Measurements from ENCODE around the gene C9orf85. TPM values are rescaled to one million over a fixed set of nuclear protein-coding genes. Genes with fewer than 3 reads are reported as not detected.

Gene C9orf85
- polyA plus RNA-seq, 2 of the 4 experiments (the other 2 are of a cell fraction) = 15.9 to 24.6 TPM

DNA sequence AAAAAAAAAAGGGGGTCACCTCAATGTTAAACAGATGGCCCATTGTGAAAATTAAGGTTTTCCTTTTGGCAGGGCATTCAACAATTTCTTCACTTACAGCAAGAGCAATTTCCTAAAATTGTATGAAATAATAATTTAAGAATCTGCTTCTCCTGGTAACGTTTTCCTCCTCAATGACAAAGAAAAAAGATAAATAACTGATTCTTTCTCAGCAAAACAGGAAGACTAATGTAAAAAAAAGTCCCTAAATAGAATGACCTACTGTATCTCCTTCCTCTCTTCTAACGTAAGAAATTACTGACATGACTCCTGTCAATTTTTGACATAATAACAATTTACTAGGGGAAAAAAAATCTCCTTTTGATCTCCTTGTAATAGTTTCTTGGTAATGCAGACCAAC, 26.0 kb upstream of the C9orf85 start:
- WGBS (ENCODE audit: missing lambda C conversion rate) = 76% methylated on average over 2 of the region's 2 CpGs
- no peak overlapping the region for H3K4me2 ChIP-seq
- no peak for TF ChIP-seq HDAC2 (IDR thresholded peaks at IDR 0.05)
- no peak for TF ChIP-seq EHF (CRISPR knock-in tag; IDR thresholded peaks at IDR 0.05)
- TF ChIP-seq ESRRA (IDR thresholded peaks at IDR 0.05; ENCODE audit: borderline replicate concordance, low read length) = no peak
- TF ChIP-seq, protein P1, sequence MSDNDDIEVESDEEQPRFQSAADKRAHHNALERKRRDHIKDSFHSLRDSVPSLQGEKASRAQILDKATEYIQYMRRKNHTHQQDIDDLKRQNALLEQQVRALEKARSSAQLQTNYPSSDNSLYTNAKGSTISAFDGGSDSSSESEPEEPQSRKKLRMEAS (IDR thresholded peaks at IDR 0.05) = no peak
- no peak for TF ChIP-seq CHD4 (IDR thresholded peaks at IDR 0.05; ENCODE audit: borderline replicate concordance)
- TF ChIP-seq, protein P2, sequence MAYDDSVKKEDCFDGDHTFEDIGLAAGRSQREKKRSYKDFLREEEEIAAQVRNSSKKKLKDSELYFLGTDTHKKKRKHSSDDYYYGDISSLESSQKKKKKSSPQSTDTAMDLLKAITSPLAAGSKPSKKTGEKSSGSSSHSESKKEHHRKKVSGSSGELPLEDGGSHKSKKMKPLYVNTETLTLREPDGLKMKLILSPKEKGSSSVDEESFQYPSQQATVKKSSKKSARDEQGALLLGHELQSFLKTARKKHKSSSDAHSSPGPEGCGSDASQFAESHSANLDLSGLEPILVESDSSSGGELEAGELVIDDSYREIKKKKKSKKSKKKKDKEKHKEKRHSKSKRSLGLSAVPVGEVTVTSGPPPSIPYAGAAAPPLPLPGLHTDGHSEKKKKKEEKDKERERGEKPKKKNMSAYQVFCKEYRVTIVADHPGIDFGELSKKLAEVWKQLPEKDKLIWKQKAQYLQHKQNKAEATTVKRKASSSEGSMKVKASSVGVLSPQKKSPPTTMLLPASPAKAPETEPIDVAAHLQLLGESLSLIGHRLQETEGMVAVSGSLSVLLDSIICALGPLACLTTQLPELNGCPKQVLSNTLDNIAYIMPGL (CRISPR knock-in tag; IDR thresholded peaks at IDR 0.05; ENCODE audit: borderline replicate concordance) = no peak
- TF ChIP-seq RCOR1 (IDR thresholded peaks at IDR 0.05; ENCODE audit: low read depth, low read length) = no peak
- no peak for TF ChIP-seq HOXB5 (CRISPR knock-in tag; IDR thresholded peaks at IDR 0.05)
- TF ChIP-seq RNF2 (IDR thresholded peaks at IDR 0.05; ENCODE audit: borderline replicate concordance, low read depth) = no peak
- H3K4me1 ChIP-seq = no peaks in the 10 kb centered on the region
- no peak overlapping the region for H3K27ac ChIP-seq
- CTCF ChIA-PET = no interaction called here
- DNase-seq (ENCODE audit: low read depth in 1 of 2, low spot score in 1 of 2) = no peak
- no peak for FAIRE-seq
- no peak overlapping the region for H3K4me3 ChIP-seq
- no peak for ATAC-seq
- POLR2A ChIA-PET = no interaction called here
- H3K9me3 ChIP-seq = peaks cover 37% of the 10 kb centered on the region

DNA sequence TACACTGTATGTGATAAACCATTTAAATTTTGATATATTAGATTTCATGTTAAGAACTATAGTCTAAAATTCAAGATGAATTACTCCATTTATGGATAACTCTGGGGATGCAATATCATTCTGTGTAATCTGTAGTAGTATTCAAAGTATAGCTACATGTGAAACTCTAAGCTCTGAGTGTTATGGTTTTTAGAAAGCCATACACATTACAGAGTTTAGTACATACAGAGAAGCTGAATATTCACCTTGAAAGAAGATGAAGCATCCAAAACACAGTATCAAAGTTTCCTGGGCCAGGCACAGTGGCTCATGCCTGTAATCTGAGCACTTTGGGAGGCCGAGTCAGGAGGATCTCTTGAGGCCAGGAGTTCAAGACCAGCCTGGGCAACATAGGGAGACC, 25.4 kb upstream of the C9orf85 start:
- TF ChIP-seq FOSB (CRISPR knock-in tag; IDR thresholded peaks at IDR 0.05) = no peak
- no peak for TF ChIP-seq ZC3H11A (IDR thresholded peaks at IDR 0.05)
- no peak for TF ChIP-seq CBX8 (IDR thresholded peaks at IDR 0.05)
- TF ChIP-seq KDM1A (IDR thresholded peaks at IDR 0.05; ENCODE audit: low read depth) = no peak
- TF ChIP-seq CHD2 (IDR thresholded peaks at IDR 0.05; ENCODE audit: low read length, partially characterized antibody) = no peak
- no peak for TF ChIP-seq MAZ (IDR thresholded peaks at IDR 0.05; ENCODE audit: borderline replicate concordance, low read depth, low read length)
- TF ChIP-seq JUNB (IDR thresholded peaks at IDR 0.05) = no peak
- TF ChIP-seq, protein P1 (IDR thresholded peaks at IDR 0.05) = no peak
- TF ChIP-seq BHLHE40 (IDR thresholded peaks at IDR 0.05; ENCODE audit: low read depth, low read length) = no peak
- TF ChIP-seq RFX5 (IDR thresholded peaks at IDR 0.05) = no peak
- TF ChIP-seq TP53 (CRISPR knock-in tag; IDR thresholded peaks at IDR 0.05) = no peak
- no peak for TF ChIP-seq MAFK (IDR thresholded peaks at IDR 0.05; ENCODE audit: partially characterized antibody)
- TF ChIP-seq GATA3 (IDR thresholded peaks at IDR 0.05; ENCODE audit: borderline replicate concordance) = no peak
- no peak for TF ChIP-seq CBX2 (IDR thresholded peaks at IDR 0.05; ENCODE audit: borderline replicate concordance, low read depth)
- TF ChIP-seq, protein P3, sequence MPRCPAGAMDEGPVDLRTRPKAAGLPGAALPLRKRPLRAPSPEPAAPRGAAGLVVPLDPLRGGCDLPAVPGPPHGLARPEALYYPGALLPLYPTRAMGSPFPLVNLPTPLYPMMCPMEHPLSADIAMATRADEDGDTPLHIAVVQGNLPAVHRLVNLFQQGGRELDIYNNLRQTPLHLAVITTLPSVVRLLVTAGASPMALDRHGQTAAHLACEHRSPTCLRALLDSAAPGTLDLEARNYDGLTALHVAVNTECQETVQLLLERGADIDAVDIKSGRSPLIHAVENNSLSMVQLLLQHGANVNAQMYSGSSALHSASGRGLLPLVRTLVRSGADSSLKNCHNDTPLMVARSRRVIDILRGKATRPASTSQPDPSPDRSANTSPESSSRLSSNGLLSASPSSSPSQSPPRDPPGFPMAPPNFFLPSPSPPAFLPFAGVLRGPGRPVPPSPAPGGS (IDR thresholded peaks at IDR 0.05) = no peak
- DNase-seq (ENCODE audit: low read depth in 1 of 2, low spot score in 1 of 2) (no peak), ATAC-seq (no peak), FAIRE-seq (no peak)
- Histone ChIP-seq H3K9me3 (peaks cover 33% of the 10 kb centered on the region), H3K27ac (no peak overlapping the region), H3K4me2 (no peak overlapping the region), H3K4me1 (no peaks in the 10 kb centered on the region), H3K4me3 (no peak overlapping the region)
- POLR2A ChIA-PET = no interaction called here
- WGBS (ENCODE audit: missing lambda C conversion rate) = 88% methylated on average over 1 of the region's 1 CpG
- CTCF ChIA-PET = interaction anchor here (0.7 kb wide), 1 partner anchor 451 kb away, joined by 3 read pairs; no protein-coding TSS in a partner anchor

DNA sequence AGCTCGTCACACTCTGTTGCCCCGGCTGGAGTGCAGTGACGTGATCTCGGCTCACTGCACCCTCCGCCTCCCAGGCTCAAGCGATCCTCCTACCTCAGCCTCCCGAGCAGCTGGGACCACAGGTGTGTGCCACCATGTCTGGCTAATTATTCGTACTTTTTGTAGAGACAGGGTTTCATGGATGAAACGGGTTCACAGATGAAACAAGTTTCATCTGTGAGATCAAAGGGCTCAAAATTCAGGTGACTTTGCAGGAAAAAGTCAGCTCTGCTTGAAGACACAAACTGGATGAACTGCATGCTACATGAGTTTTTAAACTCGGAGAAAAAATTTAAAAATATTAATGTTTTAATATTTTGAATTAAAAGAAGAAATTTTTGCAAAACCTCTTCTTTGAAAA, 24.9 kb upstream of the C9orf85 start:
- ChIA-PET POLR2A (no interaction called here), CTCF (interaction anchor here (0.7 kb wide), 1 partner anchor 452 kb away, joined by 3 read pairs; no protein-coding TSS in a partner anchor)
- FAIRE-seq (no peak), ATAC-seq (no peak), DNase-seq (ENCODE audit: low read depth in 1 of 2, low spot score in 1 of 2) (no peak)
- Histone ChIP-seq H3K9me3 (peaks cover 31% of the 10 kb centered on the region), H3K27ac (no peak overlapping the region), H3K4me3 (no peak overlapping the region), H3K4me2 (no peak overlapping the region), H3K4me1 (no peaks in the 10 kb centered on the region)
- 93% methylated on average over 10 of the region's 10 CpGs for WGBS (ENCODE audit: missing lambda C conversion rate)
- no peak for TF ChIP-seq TFCP2L1 (CRISPR knock-in tag; IDR thresholded peaks at IDR 0.05)
- TF ChIP-seq, protein P1 (IDR thresholded peaks at IDR 0.05) = no peak
- TF ChIP-seq, protein P4, sequence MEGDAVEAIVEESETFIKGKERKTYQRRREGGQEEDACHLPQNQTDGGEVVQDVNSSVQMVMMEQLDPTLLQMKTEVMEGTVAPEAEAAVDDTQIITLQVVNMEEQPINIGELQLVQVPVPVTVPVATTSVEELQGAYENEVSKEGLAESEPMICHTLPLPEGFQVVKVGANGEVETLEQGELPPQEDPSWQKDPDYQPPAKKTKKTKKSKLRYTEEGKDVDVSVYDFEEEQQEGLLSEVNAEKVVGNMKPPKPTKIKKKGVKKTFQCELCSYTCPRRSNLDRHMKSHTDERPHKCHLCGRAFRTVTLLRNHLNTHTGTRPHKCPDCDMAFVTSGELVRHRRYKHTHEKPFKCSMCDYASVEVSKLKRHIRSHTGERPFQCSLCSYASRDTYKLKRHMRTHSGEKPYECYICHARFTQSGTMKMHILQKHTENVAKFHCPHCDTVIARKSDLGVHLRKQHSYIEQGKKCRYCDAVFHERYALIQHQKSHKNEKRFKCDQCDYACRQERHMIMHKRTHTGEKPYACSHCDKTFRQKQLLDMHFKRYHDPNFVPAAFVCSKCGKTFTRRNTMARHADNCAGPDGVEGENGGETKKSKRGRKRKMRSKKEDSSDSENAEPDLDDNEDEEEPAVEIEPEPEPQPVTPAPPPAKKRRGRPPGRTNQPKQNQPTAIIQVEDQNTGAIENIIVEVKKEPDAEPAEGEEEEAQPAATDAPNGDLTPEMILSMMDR (IDR thresholded peaks at IDR 0.05) = no peak
- TF ChIP-seq HDAC2 (IDR thresholded peaks at IDR 0.05) = no peak
- no peak for TF ChIP-seq POLR2A (IDR thresholded peaks at IDR 0.05; ENCODE audit: low read length)
- TF ChIP-seq TP53 (CRISPR knock-in tag; IDR thresholded peaks at IDR 0.05) = no peak
- TF ChIP-seq NPAS2 (CRISPR knock-in tag; IDR thresholded peaks at IDR 0.05; ENCODE audit: borderline replicate concordance) = no peak
- TF ChIP-seq HOXA7 (CRISPR knock-in tag; IDR thresholded peaks at IDR 0.05) = no peak
- TF ChIP-seq RNF2 (IDR thresholded peaks at IDR 0.05; ENCODE audit: borderline replicate concordance, low read depth) = no peak
- no peak for TF ChIP-seq CBX2 (IDR thresholded peaks at IDR 0.05; ENCODE audit: borderline replicate concordance, low read depth)
- no peak for TF ChIP-seq FOSL2 (IDR thresholded peaks at IDR 0.05)
- TF ChIP-seq FOSL2 (CRISPR knock-in tag; IDR thresholded peaks at IDR 0.05) = no peak
- TF ChIP-seq CBX8 (IDR thresholded peaks at IDR 0.05) = no peak
- TF ChIP-seq, protein P3 (IDR thresholded peaks at IDR 0.05) = no peak
